Ovary (tissue), 9 donors: Measurements from ENCODE around the gene NFE2L1. TPM values are rescaled to one million over a fixed set of nuclear protein-coding genes. Genes with fewer than 3 reads are reported as not detected.

ENCODE experiments used
- DNase-seq, 5 donors: peaks; one replicate each; pipeline ENCODE4 v3.0.0-alpha.2; 2019 to 2020
- H3K27ac ChIP-seq, 2 donors: fragments of 200-600 bp; one replicate each; pipeline versions ENCODE4 v1.5.1 to v1.8.0; 2019 to 2022
- H3K27me3 ChIP-seq: fragments of 200-600 bp; one replicate; pipeline ENCODE4 v1.8.0; 2022
- H3K36me3 ChIP-seq: fragments of 200-600 bp; sonication (generic); one replicate; pipeline ENCODE4 v1.5.1; 2019
- H3K4me1 ChIP-seq: one replicate; pipeline ENCODE4 v1.8.1; 2013; ENCODE audit warnings: mild to moderate bottlenecking, moderate library complexity; ENCODE audit not compliant: insufficient read depth
- H3K4me3 ChIP-seq: fragments of 200-600 bp; sonication (generic); one replicate; pipeline ENCODE4 v1.5.1; 2017
- H3K9me3 ChIP-seq, 2 donors: fragments of 200-600 bp in 1 of 2; sonication (generic) in 1 of 2; one replicate each; pipeline versions ENCODE4 v1.5.1 to v1.8.1; 2013 to 2019; ENCODE audit warnings: mild to moderate bottlenecking in 1 of 2, moderate library complexity in 1 of 2
- CTCF ChIP-seq, 3 donors: fragments of 450-650 bp in 2 of 3; fragments of 200-600 bp in 1 of 3; IDR thresholded peaks; one replicate each; pipeline versions ENCODE4 v1.5.1 to v1.8.0; 2016 to 2022; ENCODE audit warnings: antibody characterized with exemption in 3 of 3, mild to moderate bottlenecking in 1 of 3
- EP300 ChIP-seq: sonication (generic); formaldehyde crosslinking; IDR thresholded peaks from one replicate; pipeline ENCODE4 v1.6.1; 2017; ENCODE audit warnings: antibody characterized with exemption
- POLR2A ChIP-seq: fragments of 450-650 bp; IDR thresholded peaks from one replicate; pipeline ENCODE4 v1.6.1; 2017; ENCODE audit warnings: antibody characterized with exemption, mild to moderate bottlenecking, moderate library complexity
- WGBS, 3 donors: extraction: QIAGEN DNeasy Blood & Tissue Kit in 1 of 3; methylation state at CpG; one replicate each; pipeline versions ENCODE4 v1.1.5 to v1.1.7; 2013 to 2017; 5-methylcytosine and 5-hydroxymethylcytosine counted together
- intact Hi-C, 4 donors: fragments of 100-400 bp; cut with DNase I; formaldehyde crosslinking; loops; one replicate each; pipeline versions ENCODE4 v1.11.0 to v1.15.1; 2022 to 2023
- polyA plus RNA-seq, 2 donors: library from polyadenylated mRNA; stranded (reverse); fragments of 200-250 nt in 1 of 2; fragments of 350-450 nt in 1 of 2; fragmentation: Illumina TruSeq in 1 of 2; extraction: RNeasy Lipid Tissue Mini Kit (QIAGEN cat#74804) in 1 of 2; gene quantifications; one replicate each; pipeline ENCODE4 v1.2.3, GENCODE V29; 2013 to 2014
- total RNA-seq, 7 donors: library from RNA; depleted of rRNA in 2 of 7; stranded (reverse); fragments of >200 nt in 2 of 7; fragmentation: NEBNext Ultra II Directional in 3 of 7; extraction: Animal tissue kit (Norgen Biotek cat#: 25700) in 3 of 7; gene quantifications; one replicate each; pipeline versions ENCODE4 v1.1.0 to v1.2.4, GENCODE V29; 2016 to 2023
- donor health status: DM: no; HTN: no; CAD: no; lungs with moderate emphysema.
- donor health status: DM: no; HTN: no; CAD: no.
- donor health status: Bipolar disorder and iron deficiency.
- donor health status: DM: yes; HTN: yes; CAD: no.
- donor health status: DM: no; HTN: no; CAD: no.
- donor health status: DM: yes; HTN: yes; CAD: no.

NFE2L1 gene
- total and polyA plus RNA-seq, 9 donors, result 80.0 to 577 (median 165) TPM

GRCh38 chr17:48093341-48094045, 45.3 kb downstream of the NFE2L1 start:
- 81 to 86% (median 85%) methylated on average over 11 of the region's 11 CpGs for WGBS, 3 donors
- TF ChIP-seq EP300 (no peak), POLR2A (no peak), CTCF (IDR thresholded peaks at IDR 0.05) (no peak)
- no peaks in the 10 kb centered on the region for H3K27me3 ChIP-seq
- DNase-seq, result no peak
- intact Hi-C loops, result no loop called here
- no peaks in the 10 kb centered on the region for H3K36me3 ChIP-seq
- no peaks in the 10 kb centered on the region for H3K9me3 ChIP-seq
- no peaks in the 10 kb centered on the region for H3K4me1 ChIP-seq
- no peak overlapping the region for H3K27ac ChIP-seq
- no peak overlapping the region for H3K4me3 ChIP-seq

GRCh38 chr17:48095611-48096010, 47.5 kb downstream of the NFE2L1 start:
- Histone ChIP-seq H3K27ac (no peak overlapping the region), H3K9me3 (no peaks in the 10 kb centered on the region), H3K36me3 (no peaks in the 10 kb centered on the region), H3K4me3 (no peak overlapping the region), H3K27me3 (no peaks in the 10 kb centered on the region), H3K4me1 (peaks cover 3% of the 10 kb centered on the region)
- 74 to 79% (median 75%) methylated on average over 4 of the region's 4 CpGs for WGBS, 3 donors
- intact Hi-C loops, result no loop called here
- no peak for TF ChIP-seq EP300
- TF ChIP-seq POLR2A, result no peak
- no peak for TF ChIP-seq CTCF (IDR thresholded peaks at IDR 0.05)
- no peak for DNase-seq

- H3K9me3 ChIP-seq, result no peaks in the 10 kb centered on the region
- H3K4me3 ChIP-seq, result peak overlapping the region; percentile 99
- H3K4me1 ChIP-seq, result peaks cover 6% of the 10 kb centered on the region
- no peak for DNase-seq
- TF ChIP-seq POLR2A (no peak), EP300 (no peak)
- intact Hi-C loops, result no loop called here
- H3K27me3 ChIP-seq, result no peaks in the 10 kb centered on the region
- no peaks in the 10 kb centered on the region for H3K36me3 ChIP-seq
- peak overlapping the region in 1 of 2 donors; percentile 70 for H3K27ac ChIP-seq
- 10 to 19% (median 17%) methylated on average over 10 of the region's 10 CpGs for WGBS, 3 donors
These were observed 52.0 kb downstream of the NFE2L1 start for GRCh38 chr17:48100160-48100559.

GRCh38 chr17:48100591-48101011, 52.4 kb downstream of the NFE2L1 start:
- WGBS, 3 donors, result 0 to 1% (median 0%) methylated on average over 23 of the region's 23 CpGs
- Histone ChIP-seq H3K36me3 (no peaks in the 10 kb centered on the region), H3K4me3 (peak overlapping the region; percentile 99), H3K4me1 (peaks cover 6% of the 10 kb centered on the region), H3K27me3 (no peaks in the 10 kb centered on the region), H3K9me3 (no peaks in the 10 kb centered on the region), H3K27ac (peak overlapping the region; percentile 70 to 73)
- no peak for TF ChIP-seq CTCF (IDR thresholded peaks at IDR 0.05)
- TF ChIP-seq EP300, result no peak
- TF ChIP-seq POLR2A, result no peak
- intact Hi-C loops, result no loop called here
- peak in 4 of 5 donors; percentile 59 to 72 (median 68) for DNase-seq

- Histone ChIP-seq H3K36me3 (no peaks in the 10 kb centered on the region), H3K27ac (peak within 1 kb of the TSS; percentile 70 to 73), H3K4me1 (peaks cover 6% of the 10 kb centered on the region), H3K9me3 (no peaks in the 10 kb centered on the region), H3K27me3 (no peaks in the 10 kb centered on the region), H3K4me3 (peak within 1 kb of the TSS; percentile 99)
- WGBS, 3 donors, result 0 to 1% (median 0%) methylated on average over 43 to 79 of the region's 79 CpGs
- peak; percentile 89 to 94 (median 91) for DNase-seq
- intact Hi-C loops, result no loop called here
- no peak for TF ChIP-seq EP300
- TF ChIP-seq POLR2A, result peak; percentile 55
These were observed 53.0 kb downstream of the NFE2L1 start, which contains the start of gene CBX1 for GRCh38 chr17:48101012-48101720. Gene CBX1 (minus strand): TSS chr17:48101478. CDS start chr17:48077004, 24,474 bp downstream.
